Measurements from ENCODE around the gene KCNQ2. TPM values are rescaled to one million over a fixed set of nuclear protein-coding genes. Genes with fewer than 3 reads are reported as not detected.

The KCNQ2 gene
- total RNA-seq, 1 donor = 0.36 TPM

- no peak for DNase-seq (ENCODE audit: insufficient read length, low spot score, missing footprints)
- H3K79me2 ChIP-seq (ENCODE audit: insufficient read depth, low read length) = no peaks in the 10 kb centered on the region
- no peaks in the 10 kb centered on the region for H3K4me1 ChIP-seq (ENCODE audit: insufficient read depth, low read length)
- no peaks in the 10 kb centered on the region for H3K9me3 ChIP-seq (ENCODE audit: low read depth, low read length)
- no peak overlapping the region for H3K27ac ChIP-seq (ENCODE audit: low read depth, low read length)
- H2AFZ ChIP-seq (ENCODE audit: low read length) = no peak overlapping the region
- peaks cover 33% of the 10 kb centered on the region for H3K27me3 ChIP-seq (ENCODE audit: insufficient read depth, low read length)
- no peaks in the 10 kb centered on the region for H4K20me1 ChIP-seq (ENCODE audit: insufficient read depth, low read length)
- TF ChIP-seq CTCF (IDR thresholded peaks at IDR 0.05; ENCODE audit: extremely low read depth, low read depth, low read length) = no peak
- no peak overlapping the region for H3K4me2 ChIP-seq (ENCODE audit: insufficient read depth, low read length)
- no peaks in the 10 kb centered on the region for H3K36me3 ChIP-seq (ENCODE audit: insufficient read depth, low read length)
- no peak overlapping the region for H3K4me3 ChIP-seq (ENCODE audit: insufficient read depth, low read length)
Observed at GRCh38 chr20:63469019-63469712, 3.3 kb downstream of the KCNQ2 start.

GRCh38 chr20:63468421-63468820 is 4.0 kb downstream of the KCNQ2 start:
- Histone ChIP-seq H3K27ac (ENCODE audit: low read depth, low read length) (no peak overlapping the region), H3K36me3 (ENCODE audit: insufficient read depth, low read length) (no peaks in the 10 kb centered on the region), H3K4me3 (ENCODE audit: insufficient read depth, low read length) (no peak overlapping the region), H2AFZ (ENCODE audit: low read length) (no peak overlapping the region), H4K20me1 (ENCODE audit: insufficient read depth, low read length) (no peaks in the 10 kb centered on the region), H3K27me3 (ENCODE audit: insufficient read depth, low read length) (peaks cover 26% of the 10 kb centered on the region), H3K4me1 (ENCODE audit: insufficient read depth, low read length) (no peaks in the 10 kb centered on the region), H3K9me3 (ENCODE audit: low read depth, low read length) (no peaks in the 10 kb centered on the region), H3K4me2 (ENCODE audit: insufficient read depth, low read length) (no peak overlapping the region), H3K79me2 (ENCODE audit: insufficient read depth, low read length) (no peaks in the 10 kb centered on the region)
- no peak for DNase-seq (ENCODE audit: insufficient read length, low spot score, missing footprints)
- no peak for TF ChIP-seq CTCF (IDR thresholded peaks at IDR 0.05; ENCODE audit: extremely low read depth, low read depth, low read length)

GRCh38 chr20:63467294-63468083 is 5.0 kb downstream of the KCNQ2 start:
- H4K20me1 ChIP-seq (ENCODE audit: insufficient read depth, low read length) = no peaks in the 10 kb centered on the region
- no peaks in the 10 kb centered on the region for H3K79me2 ChIP-seq (ENCODE audit: insufficient read depth, low read length)
- H3K27me3 ChIP-seq (ENCODE audit: insufficient read depth, low read length) = peaks cover 26% of the 10 kb centered on the region
- no peak overlapping the region for H3K27ac ChIP-seq (ENCODE audit: low read depth, low read length)
- H2AFZ ChIP-seq (ENCODE audit: low read length) = no peak overlapping the region
- no peaks in the 10 kb centered on the region for H3K36me3 ChIP-seq (ENCODE audit: insufficient read depth, low read length)
- no peak overlapping the region for H3K4me2 ChIP-seq (ENCODE audit: insufficient read depth, low read length)
- no peaks in the 10 kb centered on the region for H3K9me3 ChIP-seq (ENCODE audit: low read depth, low read length)
- H3K4me3 ChIP-seq (ENCODE audit: insufficient read depth, low read length) = no peak overlapping the region
- no peak for DNase-seq (ENCODE audit: insufficient read length, low spot score, missing footprints)
- no peaks in the 10 kb centered on the region for H3K4me1 ChIP-seq (ENCODE audit: insufficient read depth, low read length)
- TF ChIP-seq CTCF (IDR thresholded peaks at IDR 0.05; ENCODE audit: extremely low read depth, low read depth, low read length) = no peak

- H3K4me1 ChIP-seq (ENCODE audit: insufficient read depth, low read length) = no peaks in the 10 kb centered on the region
- no peak overlapping the region for H2AFZ ChIP-seq (ENCODE audit: low read length)
- no peak overlapping the region for H3K4me2 ChIP-seq (ENCODE audit: insufficient read depth, low read length)
- TF ChIP-seq CTCF (IDR thresholded peaks at IDR 0.05; ENCODE audit: extremely low read depth, low read depth, low read length) = no peak
- H3K4me3 ChIP-seq (ENCODE audit: insufficient read depth, low read length) = no peak overlapping the region
- no peaks in the 10 kb centered on the region for H3K79me2 ChIP-seq (ENCODE audit: insufficient read depth, low read length)
- H3K27me3 ChIP-seq (ENCODE audit: insufficient read depth, low read length) = peaks cover 26% of the 10 kb centered on the region
- no peak overlapping the region for H3K27ac ChIP-seq (ENCODE audit: low read depth, low read length)
- no peaks in the 10 kb centered on the region for H3K36me3 ChIP-seq (ENCODE audit: insufficient read depth, low read length)
- H3K9me3 ChIP-seq (ENCODE audit: low read depth, low read length) = no peaks in the 10 kb centered on the region
- no peak for DNase-seq (ENCODE audit: insufficient read length, low spot score, missing footprints)
- H4K20me1 ChIP-seq (ENCODE audit: insufficient read depth, low read length) = no peaks in the 10 kb centered on the region
Observed at GRCh38 chr20:63466861-63467260, 5.6 kb downstream of the KCNQ2 start.

All from osteoblast (primary cell).